Caco-2 (cell line): ENCODE measurements around the gene SH2D3A. TPM values are rescaled to one million over a fixed set of nuclear protein-coding genes. Genes with fewer than 3 reads are reported as not detected.
A peak's percentile ranks its signal among the peaks of the same experiment; 100 is the strongest.

Experiments used
- BruUV-seq: library from RNA; stranded (reverse); fragments of 400-500 nt; replicated peaks from 2 replicates; lab custom pipeline; 2021; lab: Mats Ljungman, UMichigan
- CTCF ChIA-PET: fragments of 300-600 bp; sonication (Branson Sonifier 250); formaldehyde crosslinking; loops from one replicate; lab custom pipeline; 2022; ENCODE audit warnings: antibody characterized with exemption; lab: Charles Lee
- POLR2A ChIA-PET: fragments of 300-600 bp; sonication (Branson Sonifier 250); formaldehyde crosslinking; loops from one replicate; lab custom pipeline; 2022; ENCODE audit warnings: antibody characterized with exemption; lab: Charles Lee
- DNase-seq, 2 experiments: peaks; one replicate each; pipeline versions ENCODE4 v3.0.0 to v3.0.0-alpha.2; 2020 to 2022
- H3K27me3 ChIP-seq: replicated peaks from 2 replicates; pipeline ENCODE4 v1.6.0; 2011; ENCODE audit warnings: low read length; ENCODE audit not compliant: control insufficient read depth, insufficient read depth
- H3K36me3 ChIP-seq: 2 replicates; pipeline ENCODE4 v1.5.1; 2011; ENCODE audit warnings: low read length; ENCODE audit not compliant: control insufficient read depth, insufficient read depth
- H3K4me1 ChIP-seq: fragments of 250-450 bp; sonication (Bioruptor Pico); 2 replicates; pipeline ENCODE4 v1.5.1; 2020; ENCODE audit warnings: mild to moderate bottlenecking
- H3K4me3 ChIP-seq: 2 replicates; pipeline ENCODE4 v1.5.1; 2011; ENCODE audit warnings: low read depth, mild to moderate bottlenecking, control low read depth, low read length
- H3K9me3 ChIP-seq: fragments of 250-450 bp; sonication (Bioruptor Pico); 2 replicates; pipeline ENCODE4 v1.5.1; 2020; ENCODE audit warnings: mild to moderate bottlenecking, moderate library complexity
- H3K27ac Mint-ChIP-seq: one replicate; pipeline ENCODE4 v1.8.0; 2022; ENCODE audit warnings: mixed read lengths; ENCODE audit not compliant: unreplicated experiment
- H3K27me3 Mint-ChIP-seq: one replicate; pipeline ENCODE4 v1.8.0; 2022; ENCODE audit warnings: mixed read lengths; ENCODE audit not compliant: insufficient read depth, unreplicated experiment
- H3K36me3 Mint-ChIP-seq: one replicate; pipeline ENCODE4 v1.8.0; 2022; ENCODE audit warnings: mild to moderate bottlenecking, mixed read lengths; ENCODE audit not compliant: insufficient read depth, unreplicated experiment
- H3K4me1 Mint-ChIP-seq: one replicate; pipeline ENCODE4 v1.8.0; 2022; ENCODE audit warnings: low read depth, mixed read lengths; ENCODE audit not compliant: unreplicated experiment
- H3K4me3 Mint-ChIP-seq: one replicate; pipeline ENCODE4 v1.8.0; 2022; ENCODE audit warnings: mild to moderate bottlenecking, moderate library complexity, mixed read lengths; ENCODE audit not compliant: unreplicated experiment
- H3K9me3 Mint-ChIP-seq: one replicate; pipeline ENCODE4 v1.8.0; 2022; ENCODE audit warnings: mixed read lengths; ENCODE audit not compliant: unreplicated experiment
- intact Hi-C: fragments of 100-400 bp; cut with micrococcal nuclease; formaldehyde crosslinking; loops from one replicate; pipeline ENCODE4 v1.10.0; 2022; ENCODE audit not compliant: unreplicated experiment
- total RNA-seq: library from RNA; stranded (reverse); gene quantifications from 2 replicates; pipeline ENCODE4 v1.2.3, GENCODE V29; 2022
- TF ChIP-seq, protein P1 (sequence below), 2 experiments: fragments of 200-600 bp in 1 of 2; IDR thresholded peaks; 1 replicate in 1 of 2; 2 replicates in 1 of 2; pipeline versions ENCODE4 v1.5.1 to v1.8.0; 2011 to 2022; ENCODE audit warnings: antibody characterized with exemption in 1 of 2, control low read depth in 1 of 2, inconsistent platforms in 1 of 2, low read depth in 1 of 2, low read length in 1 of 2, mild to moderate bottlenecking in 1 of 2, moderate library complexity in 1 of 2; ENCODE audit not compliant: insufficient read depth in 1 of 2, severe bottlenecking in 1 of 2, unreplicated experiment in 1 of 2

SH2D3A gene
- total RNA-seq, 1 experiment from 2014 or later: 20.5 TPM

DNA sequence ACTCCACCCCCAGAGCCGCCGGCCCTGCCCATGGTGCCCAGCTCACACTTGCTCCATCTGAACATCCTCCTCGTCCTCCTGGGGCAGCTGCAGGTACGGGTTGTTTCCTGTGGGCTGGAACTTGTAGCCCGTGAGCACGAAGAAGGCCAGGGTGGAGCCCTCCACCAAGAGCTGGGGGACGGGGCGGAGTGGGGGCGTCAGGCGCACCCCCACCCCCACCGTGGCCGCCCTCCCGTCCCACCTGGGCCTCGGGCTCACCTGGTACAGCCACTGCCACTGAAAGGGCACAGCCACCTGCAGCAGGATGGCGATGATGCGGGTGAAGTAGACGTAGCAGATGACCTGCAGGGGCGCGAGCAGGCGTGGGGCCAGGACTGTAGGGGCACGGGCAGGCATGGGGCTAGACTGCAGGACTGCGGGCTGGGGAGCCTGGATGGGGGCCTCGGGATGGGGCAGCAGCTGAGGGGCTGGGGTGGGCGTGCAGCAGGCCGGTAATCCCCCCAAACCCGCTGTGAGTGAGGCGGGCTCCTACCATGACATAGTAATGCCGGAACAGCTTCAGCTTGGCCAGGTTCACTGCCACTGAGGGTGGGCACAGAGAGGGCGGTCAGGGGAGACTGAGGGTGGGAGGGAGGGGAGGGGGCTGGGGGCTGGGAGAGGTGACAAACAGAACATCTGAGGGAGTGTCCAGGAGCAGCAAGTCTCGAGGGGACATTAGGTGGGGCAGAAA lies 36.1 kb downstream of the SH2D3A start:
- ChIA-PET POLR2A (no interaction called here), CTCF (no interaction called here)
- no peaks in the 10 kb centered on the region; the same call in 1 of the 2 replicates for H3K36me3 ChIP-seq
- H3K4me3 Mint-ChIP-seq: no peak overlapping the region
- no peak for DNase-seq
- no peaks in the 10 kb centered on the region for H3K9me3 Mint-ChIP-seq
- peaks cover 11% of the 10 kb centered on the region for H3K36me3 Mint-ChIP-seq
- intact Hi-C loops: no loop called here
- H3K27me3 ChIP-seq: no peaks in the 10 kb centered on the region
- peaks cover 3% of the 10 kb centered on the region for H3K4me1 Mint-ChIP-seq
- TF ChIP-seq, protein P1, sequence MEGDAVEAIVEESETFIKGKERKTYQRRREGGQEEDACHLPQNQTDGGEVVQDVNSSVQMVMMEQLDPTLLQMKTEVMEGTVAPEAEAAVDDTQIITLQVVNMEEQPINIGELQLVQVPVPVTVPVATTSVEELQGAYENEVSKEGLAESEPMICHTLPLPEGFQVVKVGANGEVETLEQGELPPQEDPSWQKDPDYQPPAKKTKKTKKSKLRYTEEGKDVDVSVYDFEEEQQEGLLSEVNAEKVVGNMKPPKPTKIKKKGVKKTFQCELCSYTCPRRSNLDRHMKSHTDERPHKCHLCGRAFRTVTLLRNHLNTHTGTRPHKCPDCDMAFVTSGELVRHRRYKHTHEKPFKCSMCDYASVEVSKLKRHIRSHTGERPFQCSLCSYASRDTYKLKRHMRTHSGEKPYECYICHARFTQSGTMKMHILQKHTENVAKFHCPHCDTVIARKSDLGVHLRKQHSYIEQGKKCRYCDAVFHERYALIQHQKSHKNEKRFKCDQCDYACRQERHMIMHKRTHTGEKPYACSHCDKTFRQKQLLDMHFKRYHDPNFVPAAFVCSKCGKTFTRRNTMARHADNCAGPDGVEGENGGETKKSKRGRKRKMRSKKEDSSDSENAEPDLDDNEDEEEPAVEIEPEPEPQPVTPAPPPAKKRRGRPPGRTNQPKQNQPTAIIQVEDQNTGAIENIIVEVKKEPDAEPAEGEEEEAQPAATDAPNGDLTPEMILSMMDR (IDR thresholded peaks at IDR 0.05; ENCODE audit: insufficient read depth in 1 of 2, low read depth in 1 of 2, low read length in 1 of 2, severe bottlenecking in 1 of 2, unreplicated experiment in 1 of 2): no peak
- H3K9me3 ChIP-seq: no peaks in the 10 kb centered on the region
- no peak overlapping the region for H3K27ac Mint-ChIP-seq
- H3K27me3 Mint-ChIP-seq: no peaks in the 10 kb centered on the region
- H3K4me1 ChIP-seq: peaks cover 2% of the 10 kb centered on the region; the same call in 1 of the 2 replicates
- no TSS peak for BruUV-seq
- no peak overlapping the region for H3K4me3 ChIP-seq

DNA sequence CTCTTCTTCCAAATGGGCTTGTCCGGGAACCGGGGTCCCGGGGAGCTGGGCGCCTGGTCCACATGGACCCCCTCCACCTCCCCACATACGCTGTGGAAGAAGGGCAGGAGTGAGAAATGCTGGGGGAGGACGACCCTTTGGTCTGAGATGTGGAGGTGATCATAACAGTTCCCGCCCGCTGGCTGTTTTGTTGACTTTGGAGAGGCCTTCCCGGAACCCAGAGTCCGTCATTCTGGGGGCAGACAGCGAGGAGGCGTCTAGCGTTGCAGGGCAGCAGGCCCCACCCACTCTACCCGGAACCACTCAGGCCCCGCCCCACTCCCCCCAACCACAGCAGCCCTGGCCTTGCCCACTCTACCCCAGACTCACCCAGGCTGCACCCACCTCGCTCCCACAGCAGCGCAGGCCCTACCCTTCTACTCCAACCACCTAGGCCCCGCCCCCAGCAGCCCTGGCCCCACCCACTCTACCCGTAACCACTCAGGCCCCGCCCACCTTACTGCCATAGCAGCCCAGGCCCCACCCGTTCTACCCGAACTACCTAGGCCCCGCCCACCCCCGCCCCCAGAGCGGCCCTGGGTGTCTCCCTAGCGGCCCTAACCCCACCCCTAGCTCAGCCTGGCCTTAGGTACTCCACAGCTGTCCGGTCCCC lies 37.0 kb downstream of the SH2D3A start:
- no peaks in the 10 kb centered on the region for H3K9me3 ChIP-seq
- no peaks in the 10 kb centered on the region for H3K4me1 ChIP-seq
- Mint-ChIP-seq H3K27ac (no peak overlapping the region), H3K27me3 (no peaks in the 10 kb centered on the region), H3K36me3 (peaks cover 11% of the 10 kb centered on the region), H3K9me3 (no peaks in the 10 kb centered on the region), H3K4me3 (no peak overlapping the region), H3K4me1 (no peaks in the 10 kb centered on the region)
- no peaks in the 10 kb centered on the region for H3K27me3 ChIP-seq
- no peaks in the 10 kb centered on the region; the same call in 1 of the 2 replicates for H3K36me3 ChIP-seq
- TF ChIP-seq, protein P1 (IDR thresholded peaks at IDR 0.05; ENCODE audit: insufficient read depth in 1 of 2, low read depth in 1 of 2, low read length in 1 of 2, severe bottlenecking in 1 of 2, unreplicated experiment in 1 of 2): no peak
- DNase-seq: no peak
- no peak overlapping the region for H3K4me3 ChIP-seq
- ChIA-PET CTCF (no interaction called here), POLR2A (no interaction called here)
- no TSS peak for BruUV-seq
- intact Hi-C loops: no loop called here

DNA sequence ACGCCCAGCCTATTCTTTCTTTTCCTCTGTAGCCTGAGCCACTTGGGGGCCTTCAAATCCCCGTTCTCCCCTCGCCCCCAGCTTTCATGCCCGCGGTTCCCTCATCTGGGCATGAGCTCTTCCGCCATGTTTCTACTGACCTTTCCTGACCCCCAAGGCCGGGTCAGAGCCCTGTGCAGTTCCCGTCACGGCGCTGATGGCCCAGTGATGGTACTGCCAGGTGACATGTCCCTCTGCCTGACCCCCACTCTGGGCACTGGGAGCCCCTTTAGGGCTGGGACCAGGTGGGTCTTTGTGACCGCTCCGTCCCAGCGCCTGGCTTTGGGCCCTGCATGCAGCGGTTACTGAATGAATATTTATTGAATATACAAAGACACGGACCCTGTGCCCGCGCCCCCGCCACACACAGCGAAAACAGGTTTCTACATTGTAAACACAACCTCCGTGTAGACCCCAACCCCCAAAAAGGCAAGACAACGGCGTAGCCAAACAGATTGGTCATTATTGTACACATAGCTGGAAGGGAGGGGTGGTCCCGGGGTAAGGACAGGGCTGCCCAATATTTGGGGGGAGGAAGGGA lies 37.6 kb downstream of the SH2D3A start:
- TF ChIP-seq, protein P1 (IDR thresholded peaks at IDR 0.05; ENCODE audit: insufficient read depth in 1 of 2, low read depth in 1 of 2, low read length in 1 of 2, severe bottlenecking in 1 of 2, unreplicated experiment in 1 of 2): no peak
- no peaks in the 10 kb centered on the region for H3K4me1 Mint-ChIP-seq

More for the DNA sequence above, 37.6 kb downstream of the SH2D3A start:
- no peak overlapping the region for H3K4me3 Mint-ChIP-seq
- POLR2A ChIA-PET: no interaction called here
- no peak overlapping the region for H3K4me3 ChIP-seq
- CTCF ChIA-PET: interaction anchor here (1.1 kb wide), 1 partner anchor 8 kb away, joined by 3 read pairs; the partner anchor contains the start of gene GPR108
- no peaks in the 10 kb centered on the region for H3K4me1 ChIP-seq
- H3K9me3 Mint-ChIP-seq: no peaks in the 10 kb centered on the region
- no peaks in the 10 kb centered on the region; the same call in 1 of the 2 replicates for H3K36me3 ChIP-seq
- no peak for DNase-seq
- no TSS peak for BruUV-seq
- H3K27me3 Mint-ChIP-seq: no peaks in the 10 kb centered on the region
- H3K36me3 Mint-ChIP-seq: peaks cover 11% of the 10 kb centered on the region
- no peaks in the 10 kb centered on the region for H3K9me3 ChIP-seq
- peak overlapping the region; percentile 46 for H3K27ac Mint-ChIP-seq
- intact Hi-C loops: no loop called here
- H3K27me3 ChIP-seq: no peaks in the 10 kb centered on the region
